DMS53 treated with DMSO at 0.1 percent for 48 hours (cell line): ENCODE measurements around the gene RORC.
"Not testable (repeated sequence)": the region's sequence is repeated elsewhere in the genome, so short reads cannot be mapped to it uniquely, and the experiment has no call there.

Experiments
- DNase-seq: peaks from one replicate; lab custom pipeline; 2025; ENCODE audit not compliant: unreplicated experiment; lab: John Stamatoyannopoulos, UW

Gene RORC

GRCh38 chr1:151831605-151832004, at the start of gene RORC:
Gene RORC (minus strand): TSS chr1:151831802. CDS start chr1:151831764, 38 bp downstream.
- no peak for DNase-seq

- no peak for DNase-seq
Measured at GRCh38 chr1:151875419-151876097, 44.0 kb upstream of the RORC start.

- DNase-seq: not testable (repeated sequence)
Measured at GRCh38 chr1:151872776-151873175, 41.2 kb upstream of the RORC start.

DNA sequence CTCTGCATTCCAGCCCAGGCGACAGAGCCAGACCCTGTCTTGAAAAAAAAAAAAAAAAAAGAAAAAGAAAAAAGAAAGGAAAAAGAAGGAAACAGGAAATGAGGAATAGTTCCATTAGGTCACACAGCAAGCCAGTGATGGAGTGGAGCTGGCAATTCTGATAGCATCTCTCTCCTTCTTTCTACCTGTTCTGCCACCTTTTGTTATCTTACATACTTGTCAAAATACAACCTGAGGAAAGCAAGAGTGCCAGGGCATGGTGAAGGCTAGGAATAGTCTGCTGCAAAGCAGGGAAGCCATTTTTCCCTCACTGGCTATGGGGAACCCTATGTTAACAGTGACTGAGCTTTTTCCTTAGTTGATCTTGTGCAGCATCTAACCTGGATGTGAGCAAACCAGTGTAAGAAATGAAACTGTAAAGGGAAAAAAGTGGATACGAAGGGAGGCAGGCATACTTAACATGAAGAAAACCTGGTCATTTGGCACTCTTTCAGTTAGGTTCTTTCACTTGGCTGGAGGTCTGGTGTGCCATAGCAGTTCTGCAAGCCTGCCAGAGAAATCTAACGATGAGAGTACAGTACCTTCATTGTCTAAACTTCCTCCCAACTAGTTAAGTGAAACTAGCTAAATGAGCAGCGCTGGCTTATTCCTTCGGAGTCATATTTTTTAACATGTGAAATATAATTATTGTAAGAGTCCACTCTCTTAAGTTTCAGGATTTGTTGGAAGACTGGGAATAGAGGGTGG, 39.9 kb upstream of the RORC start:
- DNase-seq: no peak

DNA sequence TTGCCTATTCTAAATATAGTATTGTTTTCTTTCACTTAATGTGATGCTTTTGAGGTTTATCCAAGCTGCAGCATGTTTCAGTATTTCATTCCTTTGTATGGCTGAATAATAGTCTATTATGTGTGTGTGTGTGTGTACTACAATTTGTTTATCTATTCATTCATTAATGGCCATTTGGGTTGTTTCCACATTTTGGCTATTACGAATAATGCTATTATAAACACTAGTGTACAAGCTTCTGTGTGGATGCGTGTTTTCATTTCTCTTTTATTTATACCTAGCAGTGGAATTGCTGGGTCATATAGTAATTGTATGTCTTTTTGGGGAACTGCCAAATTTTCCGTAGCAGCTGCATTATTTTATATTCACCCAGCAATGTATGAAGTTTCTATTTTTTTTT, 36.9 kb upstream of the RORC start:
- no peak for DNase-seq

DNA sequence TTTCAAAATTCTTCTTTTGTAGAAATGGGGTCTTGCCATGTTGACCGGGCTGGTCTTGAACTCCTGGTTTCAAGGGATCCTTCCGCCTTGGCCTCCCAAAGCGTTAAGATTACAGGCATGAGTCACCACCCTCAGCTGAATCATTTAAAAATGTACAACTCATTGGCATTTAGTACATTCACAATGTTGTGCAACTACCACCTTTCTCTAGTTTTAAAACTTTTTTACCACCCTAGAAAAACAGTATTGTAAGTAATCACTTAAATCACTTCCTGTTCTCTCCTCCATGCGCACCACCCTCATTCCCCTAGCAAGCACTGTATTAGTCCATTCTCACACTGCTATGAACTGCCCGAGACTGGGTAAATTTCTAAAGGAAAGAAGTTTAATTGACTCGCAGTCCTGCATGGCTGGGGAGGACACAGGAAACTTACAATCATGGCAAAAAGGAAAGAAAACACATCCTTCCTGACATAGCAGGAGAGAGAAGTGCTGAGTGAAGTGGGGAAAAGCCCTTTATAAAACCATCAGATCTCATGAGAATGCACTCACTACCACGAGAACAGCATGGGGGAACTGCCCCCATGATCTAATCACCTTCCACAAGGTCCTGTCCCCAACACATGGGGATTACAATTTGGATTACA, 36.3 kb upstream of the RORC start:
- DNase-seq: no peak

DNA sequence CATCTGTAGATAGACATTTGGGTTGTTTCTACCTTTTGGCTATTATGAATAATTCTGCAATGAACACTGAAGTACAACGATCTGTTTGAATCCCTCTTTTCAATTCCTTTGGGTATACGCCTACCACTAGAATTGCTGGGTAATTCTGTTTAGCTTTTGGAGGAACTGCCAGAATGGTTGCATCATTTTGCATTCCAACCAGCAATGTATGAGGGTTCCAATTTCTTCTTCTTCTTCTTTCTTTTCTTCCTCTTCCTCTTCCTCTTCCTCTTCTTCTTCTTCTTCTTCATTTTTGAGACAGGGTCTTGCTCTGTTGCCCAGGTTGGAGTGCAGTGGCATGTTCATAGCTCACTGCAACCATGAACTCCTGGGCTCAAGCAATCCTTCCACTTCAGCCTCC, 35.7 kb upstream of the RORC start:
- no peak for DNase-seq

DNA sequence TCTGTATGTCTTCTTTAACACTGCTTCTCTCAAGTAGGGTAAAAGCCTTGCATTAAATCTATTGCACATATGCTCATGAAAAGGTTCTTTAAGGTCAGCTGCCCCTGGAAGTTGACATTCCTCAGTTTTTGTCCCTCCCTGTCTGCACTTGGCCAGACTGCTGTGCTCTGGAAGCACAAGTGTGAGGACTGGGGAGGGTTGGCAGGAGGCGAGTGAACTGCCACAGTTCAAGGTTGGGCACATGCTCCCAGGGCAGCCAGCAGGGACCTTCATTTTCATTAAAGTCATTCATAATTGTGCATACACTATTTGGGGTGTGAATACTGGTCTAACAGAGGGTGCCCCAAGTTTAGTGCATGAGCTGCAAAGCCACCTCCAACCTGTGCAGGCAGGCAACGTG, 32.8 kb upstream of the RORC start:
- no peak for DNase-seq

DNA sequence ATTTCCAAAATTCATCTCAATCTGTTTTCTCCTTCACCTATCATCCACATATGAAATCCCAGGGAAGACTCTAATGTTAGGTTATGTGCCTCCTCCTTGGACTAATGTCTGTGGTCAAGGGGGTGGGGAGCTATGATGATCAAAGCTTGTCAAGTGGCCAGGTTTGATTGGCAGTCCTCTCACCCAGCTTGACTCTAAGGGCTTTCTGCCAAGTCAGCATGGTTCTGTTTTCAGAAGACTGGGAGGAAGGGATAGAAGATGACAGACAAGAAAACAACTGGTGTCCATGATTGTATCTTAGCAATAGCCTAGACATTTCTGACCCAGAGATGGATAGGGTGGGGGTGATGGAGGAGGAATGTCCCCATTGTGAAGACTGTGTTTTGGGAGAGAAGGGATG, 31.0 kb upstream of the RORC start:
- no peak for DNase-seq

DNA sequence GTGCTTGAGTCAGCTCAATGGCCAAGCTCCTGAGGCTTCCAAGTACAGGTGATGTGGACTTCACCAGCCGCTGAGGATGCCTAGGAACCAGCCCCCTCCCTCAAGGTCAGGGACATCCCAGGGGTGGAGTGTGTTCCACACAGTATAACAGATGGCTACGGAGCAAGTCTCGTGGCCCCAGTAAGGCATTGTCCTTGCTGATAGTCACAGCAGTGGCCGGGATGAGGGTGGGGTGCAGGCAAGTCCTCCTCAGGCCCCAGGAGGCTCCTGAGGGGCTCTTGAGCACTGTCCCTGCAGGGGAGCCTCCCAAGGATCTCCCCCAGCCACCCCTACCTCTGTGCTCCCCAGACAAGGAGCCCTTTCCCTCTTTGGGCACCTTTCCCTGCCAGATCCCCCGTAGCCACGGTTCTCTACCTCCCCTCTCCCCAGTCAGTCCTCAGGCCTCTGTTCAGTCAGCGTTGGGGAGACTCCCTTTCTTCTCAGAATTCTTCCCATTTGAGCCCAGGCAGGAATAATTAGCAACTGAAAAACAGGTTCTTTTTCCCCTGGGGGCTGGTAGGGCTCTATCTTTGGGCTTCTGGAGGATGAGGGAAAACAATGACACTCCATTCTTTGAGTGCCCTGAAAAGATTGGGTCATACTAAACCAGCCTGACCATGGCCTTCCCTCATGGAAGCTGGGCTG, 29.0 kb upstream of the RORC start:
- DNase-seq: no peak

DNA sequence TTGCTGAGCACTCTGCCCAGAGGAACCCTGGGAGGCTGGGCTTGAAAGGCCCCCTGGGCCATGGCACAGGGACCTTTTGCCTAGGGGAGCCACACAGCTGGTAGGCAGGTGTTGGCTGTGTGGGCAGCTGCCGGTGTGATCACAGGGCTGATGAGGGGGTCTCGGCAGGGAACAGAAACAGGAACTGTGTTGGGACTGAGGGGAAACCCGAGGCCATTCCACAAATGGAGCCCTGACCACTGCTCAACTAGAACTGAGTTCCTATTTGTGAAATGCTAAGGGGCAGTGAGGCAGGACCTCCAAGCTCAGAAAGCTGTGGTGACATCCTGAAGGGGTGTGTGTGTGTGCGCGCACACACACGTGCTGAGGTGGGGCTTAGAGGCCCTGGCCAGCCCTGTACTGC, 28.3 kb upstream of the RORC start:
- DNase-seq: no peak

GRCh38 chr1:151858886-151859665, 27.5 kb upstream of the RORC start:
- no peak for DNase-seq

DNA sequence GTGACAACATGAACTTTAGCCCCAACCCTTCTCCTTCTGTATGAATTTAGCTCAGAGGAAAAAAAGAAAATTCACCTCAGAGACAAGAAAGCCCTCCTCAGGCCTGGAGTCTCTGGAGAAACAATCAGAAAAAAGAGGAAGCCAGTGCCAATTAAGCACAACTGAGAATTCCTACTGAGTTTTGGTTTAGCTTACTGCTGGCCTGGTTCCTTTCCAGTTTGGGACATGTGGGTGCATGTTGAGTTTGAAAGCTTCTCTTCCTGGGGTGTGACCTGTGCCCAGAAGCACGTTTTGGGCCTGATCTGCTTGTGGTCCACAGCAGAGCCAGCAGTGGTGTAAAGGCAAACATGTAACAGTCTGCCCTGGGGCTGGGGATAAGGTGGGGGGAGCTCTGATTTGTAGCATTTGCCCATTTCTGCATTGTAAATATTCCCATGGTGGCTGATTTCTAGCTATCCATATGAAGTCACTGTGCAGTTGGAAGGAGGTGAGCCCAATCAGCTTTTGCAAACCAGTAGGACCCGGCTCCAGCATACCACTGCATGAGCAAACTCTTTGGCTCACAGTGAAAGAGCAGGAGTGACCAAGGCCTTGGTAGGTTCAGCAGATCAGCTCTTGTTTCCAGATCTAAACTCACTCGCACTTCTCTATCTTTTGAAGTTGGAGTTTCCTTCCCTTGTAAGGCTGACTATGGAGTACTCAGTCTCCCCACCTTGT, 26.6 kb upstream of the RORC start:
- DNase-seq: no peak

DNA sequence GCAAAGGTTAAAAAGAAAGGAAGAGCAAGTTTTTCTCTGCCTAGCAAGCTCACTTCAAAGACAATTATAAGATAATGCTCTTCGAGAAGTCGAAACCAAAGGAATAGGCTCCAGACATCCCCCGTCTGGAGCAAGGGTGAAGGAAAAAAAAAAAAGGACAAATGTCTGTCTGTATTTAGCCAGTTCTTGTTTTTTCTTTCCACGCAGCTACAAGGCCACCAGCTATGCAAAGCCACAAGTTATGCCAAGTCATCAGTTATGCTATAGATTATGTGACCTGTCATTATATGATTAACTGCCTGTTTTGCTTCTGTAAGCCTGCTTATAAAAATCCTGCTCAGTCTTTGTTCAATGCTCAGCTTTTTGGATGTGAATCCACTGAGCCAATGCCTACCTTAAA, 24.3 kb upstream of the RORC start:
- DNase-seq: no peak

DNA sequence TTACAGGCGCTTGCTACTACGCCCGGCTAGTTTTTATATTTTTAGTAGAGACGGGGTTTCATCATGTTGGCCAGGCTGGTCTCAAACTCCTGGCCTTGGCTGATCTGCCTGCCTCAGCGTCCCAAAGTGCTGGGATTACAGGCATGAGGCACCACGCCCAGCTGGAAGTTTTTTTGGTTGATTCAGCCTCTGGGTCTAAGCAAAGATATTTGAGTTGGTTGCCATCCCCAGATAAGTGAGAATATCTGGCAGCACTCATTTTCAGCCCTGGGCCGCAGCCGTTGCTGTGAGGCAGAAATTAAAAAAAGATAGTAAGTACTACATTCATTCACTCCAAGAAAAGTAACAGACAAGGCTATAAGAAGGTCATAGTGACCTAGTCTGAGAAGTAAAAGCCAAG, 23.9 kb upstream of the RORC start:
- not testable (repeated sequence) for DNase-seq

DNA sequence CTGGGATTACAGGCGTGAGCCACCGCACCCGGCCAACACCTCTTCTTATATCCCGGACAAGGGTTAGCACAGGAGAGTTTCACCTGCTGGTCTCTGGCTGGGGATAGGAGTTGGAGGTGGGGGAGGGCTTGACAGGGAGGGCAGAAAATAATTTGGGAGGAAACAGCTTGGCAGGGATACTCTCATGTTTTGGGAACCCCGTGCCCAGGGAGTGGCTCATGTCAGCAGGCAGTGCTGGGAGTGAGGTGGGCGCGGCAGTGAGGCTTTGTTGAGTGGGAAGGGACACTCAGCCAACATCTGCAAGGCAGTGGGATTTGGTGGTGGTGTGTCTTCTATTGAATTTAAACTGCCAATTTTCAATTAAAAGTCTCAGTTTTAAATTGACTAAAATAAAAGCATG, 23.1 kb upstream of the RORC start:
- DNase-seq: no peak

- DNase-seq: no peak
Measured at GRCh38 chr1:151853411-151853943, 21.9 kb upstream of the RORC start, which contains the start of gene THEM5. Gene THEM5 (minus strand): TSS chr1:151853712. CDS start chr1:151853565, 147 bp downstream.

DNA sequence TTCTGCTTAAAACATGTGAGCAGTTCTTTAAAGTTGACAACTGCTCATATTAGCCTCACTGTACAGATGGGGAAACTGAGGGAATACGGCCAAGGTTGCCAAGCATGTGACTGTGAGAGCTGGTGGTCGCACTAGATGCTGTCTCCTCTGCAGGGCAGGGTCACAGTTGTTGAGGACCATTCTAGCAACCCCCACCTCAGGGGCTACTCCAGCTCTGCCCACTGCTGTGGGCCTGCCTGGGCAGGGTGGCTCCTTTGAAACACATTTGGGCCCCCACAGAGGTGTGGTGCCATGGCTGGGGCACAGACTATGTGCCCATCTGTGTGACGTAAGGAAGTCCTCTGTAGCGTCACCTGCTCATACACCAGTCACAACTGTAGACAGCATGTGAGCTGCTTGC, 21.1 kb upstream of the RORC start:
- no peak for DNase-seq

DNA sequence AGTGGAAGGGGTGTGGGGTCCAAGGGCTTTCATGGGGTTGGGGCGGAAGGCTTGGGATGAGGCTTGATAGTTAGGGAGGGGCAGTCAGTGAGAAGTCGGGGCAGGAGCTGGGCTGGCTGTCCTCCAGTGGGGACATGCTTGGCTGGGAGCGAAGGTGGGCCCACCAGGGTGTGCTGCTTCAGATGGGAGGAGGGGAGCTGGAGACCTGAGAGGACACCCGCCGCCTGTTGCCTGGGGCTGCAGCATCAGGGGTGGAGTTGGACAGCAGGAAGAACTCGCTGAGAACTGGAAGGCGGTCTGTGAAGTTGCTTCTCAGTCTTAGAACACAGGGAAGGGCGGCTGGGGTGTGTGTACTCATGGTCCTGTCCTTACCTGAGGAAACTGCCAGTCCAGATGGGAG, 20.3 kb upstream of the RORC start:
- DNase-seq: no peak

- no peak for DNase-seq
Measured at GRCh38 chr1:151849871-151850270, 18.3 kb upstream of the RORC start.
